SK-N-SH treated with all-trans-retinoic acid at 6 μM for 48 hours (cell line): ENCODE data around the gene AR.

Experiments
- ATAC-seq: fragments of 200-7000 bp; cut with Tn5 transposase; 3 replicates; pipeline ENCODE4 v1.9.1; 2020; ENCODE audit warnings: mild to moderate bottlenecking, moderate library complexity
- ARNTL ChIP-seq: fragments of 450-650 bp; formaldehyde crosslinking; IDR thresholded peaks from 2 replicates; pipeline ENCODE4 v1.5.0; 2020; ENCODE audit warnings: low read depth, mild to moderate bottlenecking, moderate library complexity, borderline replicate concordance
- BACH2 ChIP-seq: fragments of 250-450 bp; sonication (Bioruptor Pico); IDR thresholded peaks from 2 replicates; pipeline ENCODE4 v1.9.0; 2021; ENCODE audit warnings: mild to moderate bottlenecking, borderline replicate concordance
- CREB5 ChIP-seq: fragments of 250-450 bp; sonication (Bioruptor Pico); IDR thresholded peaks from 2 replicates; pipeline ENCODE4 v1.5.1; 2020; ENCODE audit warnings: low read depth, mild to moderate bottlenecking, moderate library complexity
- CSDC2 ChIP-seq: fragments of 250-450 bp; sonication (Bioruptor Pico); IDR thresholded peaks from 2 replicates; pipeline ENCODE4 v1.5.0; 2020; ENCODE audit warnings: mild to moderate bottlenecking, moderate library complexity
- CSRNP3 ChIP-seq: fragments of 250-450 bp; sonication (Bioruptor Pico); IDR thresholded peaks from 2 replicates; pipeline ENCODE4 v1.5.1; 2021; ENCODE audit warnings: mild to moderate bottlenecking, moderate library complexity
- ESRRG ChIP-seq: fragments of 250-450 bp; sonication (Bioruptor Pico); IDR thresholded peaks from 2 replicates; pipeline ENCODE4 v1.6.1; 2021; ENCODE audit warnings: mild to moderate bottlenecking
- ISL1 ChIP-seq: fragments of 250-450 bp; sonication (Bioruptor Pico); IDR thresholded peaks from 2 replicates; pipeline ENCODE4 v2.1.2; 2022; ENCODE audit warnings: mild to moderate bottlenecking, moderate library complexity
- OSR1 ChIP-seq: fragments of 250-450 bp; sonication (Bioruptor Pico); IDR thresholded peaks from 2 replicates; pipeline ENCODE4 v1.8.0; 2022; ENCODE audit warnings: moderate library complexity, mild to moderate bottlenecking, inconsistent platforms
- PATZ1 ChIP-seq: fragments of 250-450 bp; sonication (Bioruptor Pico); IDR thresholded peaks from 2 replicates; pipeline ENCODE4 v1.8.0; 2020; ENCODE audit warnings: mild to moderate bottlenecking, moderate library complexity, borderline replicate concordance
- POU6F1 ChIP-seq: fragments of 250-450 bp; sonication (Bioruptor Pico); IDR thresholded peaks from 2 replicates; pipeline ENCODE4 v1.8.0; 2021; ENCODE audit warnings: low read depth, mild to moderate bottlenecking, moderate library complexity, borderline replicate concordance
- PPARA ChIP-seq: fragments of 250-450 bp; sonication (Bioruptor Pico); IDR thresholded peaks from 2 replicates; pipeline ENCODE4 v1.5.0; 2020; ENCODE audit warnings: mild to moderate bottlenecking, borderline replicate concordance
- RARB ChIP-seq: fragments of 250-450 bp; sonication (Bioruptor Pico); IDR thresholded peaks from 2 replicates; pipeline ENCODE4 v1.8.0; 2021; ENCODE audit warnings: mild to moderate bottlenecking, moderate library complexity
- SNAI2 ChIP-seq: fragments of 250-450 bp; sonication (Bioruptor Pico); IDR thresholded peaks from 2 replicates; pipeline ENCODE4 v1.5.0; 2020; ENCODE audit warnings: mild to moderate bottlenecking, moderate library complexity
- TCF4 ChIP-seq: fragments of 250-450 bp; sonication (Bioruptor Pico); IDR thresholded peaks from 2 replicates; pipeline ENCODE4 v1.8.0; 2021; ENCODE audit warnings: mild to moderate bottlenecking, moderate library complexity, borderline replicate concordance
- TOX ChIP-seq: fragments of 250-450 bp; sonication (Bioruptor Pico); IDR thresholded peaks from 2 replicates; pipeline ENCODE4 v1.8.0; 2021; ENCODE audit warnings: mild to moderate bottlenecking, moderate library complexity, borderline replicate concordance
- TSHZ2 ChIP-seq: fragments of 250-450 bp; sonication (Bioruptor Pico); IDR thresholded peaks from 2 replicates; pipeline ENCODE4 v1.5.0; 2020; ENCODE audit warnings: mild to moderate bottlenecking, moderate library complexity
- ZC3H10 ChIP-seq: fragments of 250-450 bp; sonication (Bioruptor Pico); IDR thresholded peaks from 2 replicates; pipeline ENCODE4 v1.5.1; 2021; ENCODE audit warnings: mild to moderate bottlenecking, moderate library complexity
- ZFP3 ChIP-seq: fragments of 250-450 bp; sonication (Bioruptor Pico); IDR thresholded peaks from 2 replicates; pipeline ENCODE4 v1.5.0; 2020; ENCODE audit warnings: mild to moderate bottlenecking, moderate library complexity
- ZFP30 ChIP-seq: fragments of 450-650 bp; formaldehyde crosslinking; IDR thresholded peaks from 2 replicates; pipeline ENCODE4 v1.5.0; 2022; ENCODE audit warnings: mild to moderate bottlenecking, moderate library complexity
- ZNF565 ChIP-seq: fragments of 450-650 bp; formaldehyde crosslinking; conservative IDR thresholded peaks from 2 replicates; pipeline ENCODE4 v1.5.0; 2020; ENCODE audit warnings: low read depth, mild to moderate bottlenecking, moderate library complexity
- ZNF70 ChIP-seq: fragments of 450-650 bp; formaldehyde crosslinking; IDR thresholded peaks from 2 replicates; pipeline ENCODE4 v1.5.0; 2020; ENCODE audit warnings: mild to moderate bottlenecking, moderate library complexity
- ZNF8 ChIP-seq: fragments of 450-650 bp; formaldehyde crosslinking; IDR thresholded peaks from 2 replicates; pipeline ENCODE4 v1.5.0; 2020; ENCODE audit warnings: mild to moderate bottlenecking, moderate library complexity

AR gene

GRCh38 chrX:67524950-67525691 is 18.7 kb upstream of the AR start (continued):
- TF ChIP-seq TSHZ2 (CRISPR knock-in tag) (no peak), ESRRG (CRISPR knock-in tag) (no peak), ZFP3 (CRISPR knock-in tag) (no peak), ZNF8 (CRISPR knock-in tag) (no peak), ARNTL (CRISPR knock-in tag) (no peak), ISL1 (no peak), ZNF70 (CRISPR knock-in tag) (no peak)

GRCh38 chrX:67536564-67536963 is 7.3 kb upstream of the AR start:
- no peak for TF ChIP-seq ZNF8 (CRISPR knock-in tag)
- TF ChIP-seq ARNTL (CRISPR knock-in tag), result no peak
- no peak for TF ChIP-seq BACH2
- no peak for TF ChIP-seq CSDC2 (CRISPR knock-in tag)
- TF ChIP-seq PATZ1 (CRISPR knock-in tag), result no peak
- TF ChIP-seq OSR1 (CRISPR knock-in tag), result no peak
- no peak for TF ChIP-seq RARB (CRISPR knock-in tag)
- no peak for TF ChIP-seq SNAI2 (CRISPR knock-in tag)
- no peak for TF ChIP-seq ZFP30
- TF ChIP-seq TCF4 (CRISPR knock-in tag), result no peak
- TF ChIP-seq ESRRG (CRISPR knock-in tag), result no peak
- no peak for TF ChIP-seq POU6F1 (CRISPR knock-in tag)
- no peak for TF ChIP-seq CSRNP3
- no peak for TF ChIP-seq ISL1
- TF ChIP-seq ZNF565 (CRISPR knock-in tag), result no peak
- no peak for TF ChIP-seq CREB5
- TF ChIP-seq ZC3H10 (CRISPR knock-in tag), result no peak
- TF ChIP-seq TOX, result no peak
- TF ChIP-seq PPARA (CRISPR knock-in tag), result no peak
- no peak for TF ChIP-seq TSHZ2 (CRISPR knock-in tag)
- no peak for ATAC-seq
